Kidney epithelial cell (primary cell): ENCODE results near the gene ACBD7. TPM values are rescaled to one million over a fixed set of nuclear protein-coding genes. Genes with fewer than 3 reads are reported as not detected.

Source experiments
- DNase-seq: peaks from one replicate; pipeline ENCODE4 v3.0.0-alpha.2; 2010; ENCODE audit warnings: low read depth
- H3K27me3 ChIP-seq: 2 replicates; pipeline ENCODE4 v1.6.0; 2011; ENCODE audit warnings: low read length; ENCODE audit not compliant: control insufficient read depth, insufficient read depth
- H3K36me3 ChIP-seq: 2 replicates; pipeline ENCODE4 v1.5.1; 2011; ENCODE audit warnings: low read length; ENCODE audit not compliant: control insufficient read depth, insufficient read depth
- H3K4me3 ChIP-seq: 2 replicates; pipeline ENCODE4 v1.5.1; 2011; ENCODE audit warnings: low read depth, mild to moderate bottlenecking, control low read depth, low read length
- total RNA-seq: library from RNA; depleted of rRNA; stranded (reverse); fragments of >200 nt; gene quantifications from 2 replicates; pipeline ENCODE4 v1.2.3, GENCODE V29; 2015
- TF ChIP-seq, protein P1 (sequence below): IDR thresholded peaks from 2 replicates; pipeline ENCODE4 v1.5.1; 2011; ENCODE audit warnings: mild to moderate bottlenecking, moderate library complexity, low read length, control low read depth, inconsistent platforms; ENCODE audit not compliant: insufficient read depth, poor library complexity, severe bottlenecking

ACBD7 gene
- total RNA-seq, 1 donor from 2014 or later = 1.0 TPM

DNA sequence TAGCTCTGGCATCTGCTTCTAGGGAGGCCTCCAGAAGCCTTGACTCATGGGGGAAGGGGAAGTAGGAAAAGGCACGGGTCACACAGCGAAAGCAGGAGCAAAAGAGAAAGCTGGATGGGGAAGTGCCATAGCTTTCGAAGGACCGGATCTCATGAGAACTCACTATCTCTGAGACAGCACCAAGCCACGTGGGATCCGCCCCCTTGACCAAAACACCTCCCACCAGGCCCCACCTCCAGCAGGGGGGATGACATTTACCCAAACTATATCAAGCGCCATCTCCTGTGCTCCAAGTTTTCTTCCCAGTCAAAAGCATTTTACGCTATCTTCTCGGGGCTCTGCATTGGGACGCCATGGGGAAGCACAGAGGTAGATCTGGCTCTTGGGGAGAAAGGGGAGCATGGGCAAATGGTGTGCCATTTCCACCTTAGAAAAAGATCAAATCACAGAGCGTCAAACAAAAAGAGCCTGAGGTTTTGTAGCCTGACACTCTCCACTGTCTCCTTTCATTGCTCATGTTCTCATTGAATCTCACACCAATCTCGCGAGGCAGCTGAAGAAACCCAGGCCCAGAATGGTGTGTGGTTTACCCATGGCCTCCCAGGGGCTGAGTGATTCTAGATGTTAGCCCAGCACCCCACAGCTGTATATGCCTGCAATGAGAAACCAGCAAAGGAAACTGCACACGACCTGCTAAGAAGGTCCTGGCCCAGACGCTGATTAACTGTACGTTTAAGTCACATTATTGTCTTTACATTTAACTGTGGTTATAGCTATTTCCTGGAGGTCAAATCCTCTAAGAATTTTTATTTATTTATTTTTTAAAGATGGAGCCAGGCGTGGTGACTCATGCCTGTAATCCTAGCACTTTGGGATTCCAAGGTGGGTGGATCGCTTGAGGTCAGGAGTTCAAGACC, 52.9 kb downstream of the ACBD7 start:
- Histone ChIP-seq H3K36me3 (no peaks in the 10 kb centered on the region), H3K27me3 (no peaks in the 10 kb centered on the region), H3K4me3 (no peak overlapping the region)
- TF ChIP-seq, protein P1, sequence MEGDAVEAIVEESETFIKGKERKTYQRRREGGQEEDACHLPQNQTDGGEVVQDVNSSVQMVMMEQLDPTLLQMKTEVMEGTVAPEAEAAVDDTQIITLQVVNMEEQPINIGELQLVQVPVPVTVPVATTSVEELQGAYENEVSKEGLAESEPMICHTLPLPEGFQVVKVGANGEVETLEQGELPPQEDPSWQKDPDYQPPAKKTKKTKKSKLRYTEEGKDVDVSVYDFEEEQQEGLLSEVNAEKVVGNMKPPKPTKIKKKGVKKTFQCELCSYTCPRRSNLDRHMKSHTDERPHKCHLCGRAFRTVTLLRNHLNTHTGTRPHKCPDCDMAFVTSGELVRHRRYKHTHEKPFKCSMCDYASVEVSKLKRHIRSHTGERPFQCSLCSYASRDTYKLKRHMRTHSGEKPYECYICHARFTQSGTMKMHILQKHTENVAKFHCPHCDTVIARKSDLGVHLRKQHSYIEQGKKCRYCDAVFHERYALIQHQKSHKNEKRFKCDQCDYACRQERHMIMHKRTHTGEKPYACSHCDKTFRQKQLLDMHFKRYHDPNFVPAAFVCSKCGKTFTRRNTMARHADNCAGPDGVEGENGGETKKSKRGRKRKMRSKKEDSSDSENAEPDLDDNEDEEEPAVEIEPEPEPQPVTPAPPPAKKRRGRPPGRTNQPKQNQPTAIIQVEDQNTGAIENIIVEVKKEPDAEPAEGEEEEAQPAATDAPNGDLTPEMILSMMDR = no peak
- no peak for DNase-seq

DNA sequence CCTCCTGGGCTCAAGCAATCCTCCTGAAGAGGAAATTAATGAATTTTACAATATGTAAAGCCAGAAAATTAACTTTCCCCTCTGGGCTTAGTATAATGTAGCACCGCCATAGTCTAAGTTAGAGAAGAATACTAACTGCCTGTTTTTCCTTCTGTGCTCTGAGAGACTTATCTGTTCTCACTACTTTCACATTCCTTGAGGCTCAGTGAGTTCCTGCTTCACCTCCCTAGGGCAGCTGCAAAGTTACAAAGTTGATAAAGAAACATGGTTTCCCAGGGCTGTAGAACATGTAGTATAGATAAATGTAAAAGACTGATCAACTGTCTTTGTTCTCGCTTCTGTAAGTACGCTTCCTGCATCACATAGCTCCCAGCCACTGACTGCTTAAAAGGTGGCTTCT, 60.8 kb downstream of the ACBD7 start:
- no peak overlapping the region for H3K4me3 ChIP-seq
- TF ChIP-seq, protein P1 = no peak
- no peaks in the 10 kb centered on the region for H3K36me3 ChIP-seq
- no peaks in the 10 kb centered on the region for H3K27me3 ChIP-seq
- DNase-seq = no peak

Other genes starting within 250 kb of the ACBD7 start
- 6.9 and 11.7 TPM in 2 replicates for gene SUV39H2, start 209.9 kb downstream of the ACBD7 start, total RNA-seq
- gene DCLRE1C, start 134.7 kb downstream of the ACBD7 start, total RNA-seq = 10.3 and 12.2 TPM in 2 replicates
- gene MEIG1, start 129.4 kb downstream of the ACBD7 start, total RNA-seq = 1.5 TPM in 1 of 2 replicates, not detected in the other
- gene OLAH, start 44.8 kb downstream of the ACBD7 start, total RNA-seq = 8.4 TPM in 2 replicates
- gene RPP38, start 8.6 kb upstream of the ACBD7 start, total RNA-seq = 23.5 and 26.4 TPM in 2 replicates
- gene NMT2, start 79.9 kb upstream of the ACBD7 start, total RNA-seq = 8.0 and 11.2 TPM in 2 replicates